HCT116 (cell line): ENCODE results near the gene CHST8. TPM values are rescaled to one million over a fixed set of nuclear protein-coding genes. Genes with fewer than 3 reads are reported as not detected.

ENCODE experiments used
- ATAC-seq: fragments of 200-7000 bp; cut with Tn5 transposase; 2 replicates; pipeline ENCODE4 v1.9.1; 2020; ENCODE audit warnings: mild to moderate bottlenecking, moderate library complexity
- BruUV-seq: library from RNA; stranded (reverse); fragments of 400-500 nt; replicated peaks from 2 replicates; lab custom pipeline; 2021; lab: Mats Ljungman, UMichigan
- CTCF ChIA-PET: fragments of 300-600 bp; sonication (Branson Sonifier 250); formaldehyde crosslinking; loops from one replicate; lab custom pipeline; 2021; ENCODE audit warnings: antibody characterized with exemption; lab: Charles Lee
- POLR2A ChIA-PET: fragments of 300-600, 350-600 bp; sonication (Branson Sonifier 250); formaldehyde crosslinking; loops from one replicate; lab custom pipeline; 2021; ENCODE audit warnings: antibody characterized with exemption; lab: Charles Lee
- RAD21 ChIA-PET, 2 experiments: fragments of 300-600 bp; sonication (Branson Sonifier 250); formaldehyde crosslinking; loops; one replicate each; lab custom pipeline; 2023; ENCODE audit warnings: low total read pairs in 2 of 2; ENCODE audit not compliant: uncharacterized antibody in 2 of 2, unreplicated experiment in 2 of 2, low non-redundant PET in 1 of 2; lab: Charles Lee
- DNase-seq: peaks from one replicate; pipeline ENCODE4 v3.0.0-alpha.2; 2010; ENCODE audit warnings: low read depth, low spot score
- H2AFZ ChIP-seq: fragments of 200-600 bp; shearing (Covaris generic), sonication (generic); 2 replicates; pipeline ENCODE4 v1.6.1; 2017; ENCODE audit warnings: low read depth, mixed run types, mixed read lengths, antibody characterized with exemption, low read length; ENCODE audit not compliant: poor library complexity, severe bottlenecking
- H3K27ac ChIP-seq: 2 replicates; pipeline ENCODE4 v1.5.1; 2012; ENCODE audit warnings: low read depth, low read length
- H3K27me3 ChIP-seq: fragments of 200-600 bp; sonication (generic); 2 replicates; pipeline ENCODE4 v1.6.1; 2016; ENCODE audit warnings: mixed run types, low read length, mixed read lengths; ENCODE audit not compliant: insufficient read depth
- H3K36me3 ChIP-seq, 2 experiments: fragments of 200-500 bp in 1 of 2; fragments of 200-600 bp in 1 of 2; sonication (Bioruptor generic) in 1 of 2; sonication (generic) in 1 of 2; 2 replicates each; pipeline versions ENCODE4 v1.5.1 to v1.6.1; 2014 to 2016; ENCODE audit warnings: low read length in 2 of 2, inconsistent platforms in 1 of 2, mixed read lengths in 1 of 2, mixed run types in 1 of 2; ENCODE audit not compliant: insufficient read depth in 2 of 2, control insufficient read depth in 1 of 2
- H3K4me1 ChIP-seq, 2 experiments: fragments of 200-600 bp in 1 of 2; sonication (generic) in 1 of 2; 2 replicates each; pipeline versions ENCODE4 v1.5.1 to v1.6.1; 2012 to 2017; ENCODE audit warnings: low read length in 2 of 2, inconsistent platforms in 1 of 2, mild to moderate bottlenecking in 1 of 2, mixed read lengths in 1 of 2, mixed run types in 1 of 2, moderate library complexity in 1 of 2; ENCODE audit not compliant: insufficient read depth in 2 of 2, control insufficient read depth in 1 of 2
- H3K4me2 ChIP-seq: fragments of 200-600 bp; sonication (generic); 2 replicates; pipeline ENCODE4 v1.6.1; 2017; ENCODE audit warnings: mixed run types, low read length, mixed read lengths
- H3K4me3 ChIP-seq, 2 experiments: fragments of 200-600 bp in 1 of 2; sonication (generic) in 1 of 2; replicated peaks in 1 of 2; 2 replicates each; pipeline ENCODE4 v1.5.1; 2011 to 2016; ENCODE audit warnings: low read length in 2 of 2, control low read depth in 1 of 2, low read depth in 1 of 2, mild to moderate bottlenecking in 1 of 2, mixed read lengths in 1 of 2, mixed run types in 1 of 2
- H3K79me2 ChIP-seq: fragments of 200-600 bp; sonication (generic); 2 replicates; pipeline ENCODE4 v1.6.1; 2017; ENCODE audit warnings: mild to moderate bottlenecking, mixed run types, low read length, moderate library complexity, mixed read lengths; ENCODE audit not compliant: insufficient read depth
- H3K9ac ChIP-seq: fragments of 200-600 bp; sonication (generic); 2 replicates; pipeline ENCODE4 v1.6.1; 2016; ENCODE audit warnings: low read length, mixed read lengths
- H3K9me2 ChIP-seq: fragments of 200-600 bp; sonication (generic), shearing (Covaris generic); 2 replicates; pipeline ENCODE4 v1.6.1; 2017; ENCODE audit warnings: mixed run types, mild to moderate bottlenecking, moderate library complexity; ENCODE audit not compliant: insufficient read depth
- H3K9me3 ChIP-seq, 2 experiments: fragments of 200-500 bp in 1 of 2; fragments of 200-600 bp in 1 of 2; sonication (Bioruptor generic) in 1 of 2; sonication (generic) in 1 of 2; 2 replicates each; pipeline ENCODE4 v1.6.1; 2014 to 2017; ENCODE audit warnings: low read length in 2 of 2, mixed read lengths in 2 of 2, inconsistent platforms in 1 of 2, low read depth in 1 of 2, mild to moderate bottlenecking in 1 of 2, mixed run types in 1 of 2, moderate library complexity in 1 of 2; ENCODE audit not compliant: control insufficient read depth in 1 of 2, insufficient read depth in 1 of 2
- H4K20me1 ChIP-seq: fragments of 200-600 bp; sonication (generic), shearing (Covaris generic); 2 replicates; pipeline ENCODE4 v1.6.1; 2017; ENCODE audit warnings: mixed run types, mild to moderate bottlenecking, moderate library complexity; ENCODE audit not compliant: insufficient read depth
- CTCF ChIP-seq, 3 experiments: fragments of 200-600 bp in 1 of 3; sonication (generic) in 1 of 3; IDR thresholded peaks in 2 of 3; conservative IDR thresholded peaks in 1 of 3; 2 replicates each; pipeline ENCODE4 v1.5.1; 2012 to 2017; ENCODE audit warnings: low read depth in 2 of 3, low read length in 2 of 3, antibody characterized with exemption in 1 of 3, borderline replicate concordance in 1 of 3, control low read depth in 1 of 3, mild to moderate bottlenecking in 1 of 3, mixed read lengths in 1 of 3, mixed run types in 1 of 3, moderate library complexity in 1 of 3; ENCODE audit not compliant: insufficient read depth in 1 of 3
- POLR2A ChIP-seq: IDR thresholded peaks from 2 replicates; pipeline ENCODE4 v1.7.0; 2011; ENCODE audit warnings: borderline replicate concordance; ENCODE audit not compliant: insufficient read depth, insufficient read length; ENCODE audit errors: extremely low read depth
- REST ChIP-seq: IDR thresholded peaks from 2 replicates; pipeline ENCODE4 v1.6.1; 2012; ENCODE audit warnings: low read depth
- YY1 ChIP-seq: IDR thresholded peaks from 2 replicates; pipeline ENCODE4 v1.6.1; 2011; ENCODE audit warnings: low read length, low read depth, moderate library complexity, mild to moderate bottlenecking; ENCODE audit not compliant: insufficient replicate concordance; ENCODE audit errors: extremely low read depth
- ZBTB33 ChIP-seq: IDR thresholded peaks from 2 replicates; pipeline ENCODE4 v1.6.1; 2011; ENCODE audit warnings: mild to moderate bottlenecking, low read length, moderate library complexity; ENCODE audit not compliant: insufficient replicate concordance; ENCODE audit errors: extremely low read depth
- intact Hi-C: fragments of 100-400 bp; cut with micrococcal nuclease; formaldehyde crosslinking; loops from 2 replicates; pipeline ENCODE4 v1.10.0; 2022
- total RNA-seq: library from RNA; stranded (reverse); gene quantifications from one replicate; pipeline ENCODE4 v1.2.1, GENCODE V29; 2021; ENCODE audit not compliant: unreplicated experiment
- TF ChIP-seq, protein P1 (sequence below): IDR thresholded peaks from 2 replicates; pipeline ENCODE4 v1.6.1; 2012

CHST8 gene
- total RNA-seq, 1 experiment from 2014 or later: not detected

DNA sequence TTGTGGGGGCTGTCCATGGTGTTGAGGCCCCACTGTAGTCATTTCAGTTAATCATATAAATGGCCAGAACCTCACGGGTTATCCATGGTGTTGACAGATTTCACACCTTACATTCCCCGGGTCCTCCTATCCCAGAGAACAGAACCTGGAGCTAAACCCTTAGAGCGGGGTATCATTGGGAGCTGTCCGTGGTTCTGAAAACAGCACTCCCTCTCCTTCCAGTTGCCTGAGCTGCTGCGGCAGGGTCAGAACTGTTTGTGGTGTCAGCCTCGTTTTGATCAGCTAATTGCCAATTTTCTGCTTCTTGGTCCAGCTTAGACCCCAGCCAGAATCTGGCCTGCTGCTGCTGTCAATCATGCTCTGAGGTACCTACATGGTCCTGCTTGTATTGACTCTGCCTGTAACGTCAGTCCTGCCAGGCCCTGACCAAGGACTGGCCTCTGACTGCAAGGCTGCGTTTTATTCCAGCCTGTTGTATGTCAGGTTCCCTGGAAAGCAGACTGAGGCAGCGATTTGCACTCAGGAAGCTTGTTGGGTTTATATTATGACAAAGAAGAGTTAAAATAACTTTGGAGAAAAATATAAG, 119.2 kb downstream of the CHST8 start:
- ATAC-seq: no peak
- POLR2A ChIA-PET: no interaction called here
- intact Hi-C loops: no loop called here
- Histone ChIP-seq H3K4me1 (no peaks in the 10 kb centered on the region), H3K27ac (no peak overlapping the region), H3K79me2 (no peaks in the 10 kb centered on the region), H4K20me1 (no peaks in the 10 kb centered on the region), H2AFZ (no peak overlapping the region), H3K9me2 (no peaks in the 10 kb centered on the region), H3K4me2 (no peak overlapping the region), H3K9ac (no peak overlapping the region), H3K36me3 (no peaks in the 10 kb centered on the region), H3K9me3 (no peaks in the 10 kb centered on the region), H3K27me3 (peaks cover 48% of the 10 kb centered on the region), H3K4me3 (no peak overlapping the region)
- no peak for DNase-seq
- no TSS peak for BruUV-seq
- no peak for TF ChIP-seq YY1
- TF ChIP-seq REST: peak; percentile 90
- RAD21 ChIA-PET: no interaction called here
- CTCF ChIA-PET: no interaction called here

DNA sequence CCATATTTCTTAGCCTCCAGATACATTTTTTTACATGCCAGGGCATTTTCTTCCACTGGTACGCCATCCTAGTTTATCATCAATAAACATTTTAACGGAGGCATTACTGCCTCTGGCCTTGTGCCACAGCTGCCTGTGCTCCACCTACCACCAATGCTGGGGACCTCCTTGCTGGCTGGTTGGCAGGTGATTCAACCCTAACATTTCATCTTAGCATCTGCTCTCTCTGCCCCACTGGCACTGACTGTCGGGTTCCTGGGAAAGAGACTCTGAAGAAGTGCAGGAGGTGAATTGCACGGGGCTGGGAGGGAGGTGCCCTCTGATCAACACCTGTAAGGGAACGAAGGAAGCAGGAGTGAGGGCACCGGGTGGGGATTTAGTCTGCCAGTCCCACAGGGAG, 123.5 kb downstream of the CHST8 start:
- no TSS peak for BruUV-seq
- Histone ChIP-seq H3K9me3 (no peaks in the 10 kb centered on the region), H3K27me3 (peaks cover 30% of the 10 kb centered on the region), H3K27ac (no peak overlapping the region), H3K9me2 (no peaks in the 10 kb centered on the region), H3K4me2 (no peak overlapping the region), H4K20me1 (no peaks in the 10 kb centered on the region), H3K4me1 (no peaks in the 10 kb centered on the region), H2AFZ (no peak overlapping the region), H3K9ac (no peak overlapping the region), H3K79me2 (no peaks in the 10 kb centered on the region), H3K36me3 (no peaks in the 10 kb centered on the region), H3K4me3 (no peak overlapping the region)
- POLR2A ChIA-PET: no interaction called here
- CTCF ChIA-PET: no interaction called here
- RAD21 ChIA-PET: no interaction called here
- DNase-seq: no peak
- no peak for ATAC-seq
- intact Hi-C loops: no loop called here
- TF ChIP-seq POLR2A (no peak), CTCF (IDR thresholded peaks at IDR 0.05 in 2 of 3, conservative IDR thresholded peaks at IDR 0.05 in 1 of 3; ENCODE audit: borderline replicate concordance in 1 of 3, insufficient read depth in 1 of 3, low read depth in 2 of 3, low read length in 2 of 3) (no peak), ZBTB33 (no peak)
- TF ChIP-seq, protein P1, sequence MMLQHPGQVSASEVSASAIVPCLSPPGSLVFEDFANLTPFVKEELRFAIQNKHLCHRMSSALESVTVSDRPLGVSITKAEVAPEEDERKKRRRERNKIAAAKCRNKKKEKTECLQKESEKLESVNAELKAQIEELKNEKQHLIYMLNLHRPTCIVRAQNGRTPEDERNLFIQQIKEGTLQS: no peak
